Transverse colon (tissue), 4 donors: ENCODE data around the gene ADAMTS6.

ENCODE experiments used
- CTCF ChIP-seq, 5 experiments: fragments of 200-600 bp in 3 of 5; fragments of 450-650 bp in 2 of 5; sonication (generic) in 3 of 5; IDR thresholded peaks; 1 replicate in 2 of 5; 2 replicates in 3 of 5; pipeline ENCODE4 v1.5.1; 2016 to 2017; ENCODE audit warnings: antibody characterized with exemption in 5 of 5, inconsistent platforms in 3 of 5, mild to moderate bottlenecking in 2 of 5, moderate library complexity in 1 of 5
- EP300 ChIP-seq: sonication (generic); formaldehyde crosslinking; IDR thresholded peaks from one replicate; pipeline ENCODE4 v1.6.1; 2017; ENCODE audit warnings: antibody characterized with exemption, low read depth
- POLR2A ChIP-seq: fragments of 450-650 bp; IDR thresholded peaks from one replicate; pipeline ENCODE4 v1.6.1; 2016; ENCODE audit warnings: antibody characterized with exemption, mild to moderate bottlenecking, moderate library complexity
- POLR2AphosphoS5 ChIP-seq, 3 donors: sonication (generic); formaldehyde crosslinking; IDR thresholded peaks; one replicate each; pipeline ENCODE4 v1.6.1; 2016; ENCODE audit warnings: antibody characterized with exemption in 3 of 3

- TF ChIP-seq CTCF (IDR thresholded peaks at IDR 0.05) (no peak), POLR2AphosphoS5 (IDR thresholded peaks at IDR 0.05) (no peak), POLR2A (no peak), EP300 (no peak)
Measured at GRCh38 chr5:65279603-65280002, 202.1 kb downstream of the ADAMTS6 start.
